ENCODE results near the gene SEC31A.

Gene SEC31A

DNA sequence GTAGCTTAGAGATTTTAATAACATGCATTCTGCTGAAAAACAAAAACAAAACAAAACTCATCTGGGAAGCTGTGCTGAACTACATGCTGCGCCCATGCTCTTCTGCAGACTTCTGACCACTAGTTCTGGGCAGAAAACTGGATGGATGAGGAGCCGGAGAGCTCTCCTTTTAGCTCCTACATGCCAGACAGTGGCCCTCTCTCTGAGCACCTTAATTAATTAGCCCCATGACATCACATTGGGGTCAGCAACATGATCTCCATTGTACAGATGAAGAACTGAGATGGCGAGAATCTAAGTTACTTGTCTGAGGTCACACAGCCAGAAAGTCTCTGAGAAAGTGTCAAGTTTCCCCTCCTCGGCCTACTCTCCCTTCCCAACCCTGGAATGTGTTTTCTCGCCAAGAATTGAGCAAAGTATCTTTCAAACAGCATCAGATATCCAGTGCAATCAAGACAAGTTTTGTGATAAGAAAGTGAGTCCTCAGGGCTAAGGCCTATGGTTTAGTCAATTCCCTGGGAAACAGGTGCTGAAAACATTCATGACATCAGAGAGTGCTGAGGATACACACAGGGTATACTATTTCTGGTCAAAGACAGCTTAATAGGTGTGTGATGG, 113.9 kb downstream of the SEC31A start:
- no peaks in the 10 kb centered on the region for H3K9me3 ChIP-seq (ENCODE audit: control insufficient read depth, insufficient read depth, low read depth, low read length)
- no peaks in the 10 kb centered on the region for H3K36me3 ChIP-seq (ENCODE audit: control insufficient read depth in 2 of 2, insufficient read depth in 1 of 2, low read length in 2 of 2)
- no peak overlapping the region for H3K27ac ChIP-seq (ENCODE audit: extremely low read depth, low read depth, low read length)
- ChIA-PET CTCF (interaction anchor here (1.3 kb wide), 1 partner anchor 16 kb away, joined by 3 read pairs; no protein-coding TSS in a partner anchor), POLR2A (interaction anchor here (0.9 kb wide), 1 partner anchor 403 kb away, joined by 3 read pairs; the partner anchor contains the start of gene HNRNPD)
- no peak overlapping the region for H3K4me3 ChIP-seq (ENCODE audit: low read depth, low read length)
- H3K4me1 ChIP-seq (ENCODE audit: control insufficient read depth, insufficient read depth, low read length): peaks cover 6% of the 10 kb centered on the region
- TF ChIP-seq ZNF664 (tag by site-specific recombination; IDR thresholded peaks at IDR 0.05) (no peak), ZBTB20 (tag by site-specific recombination; IDR thresholded peaks at IDR 0.05) (peak; percentile 77), ZNF560 (tag by site-specific recombination; IDR thresholded peaks at IDR 0.05; ENCODE audit: borderline replicate concordance) (no peak), ZXDB (tag by site-specific recombination; IDR thresholded peaks at IDR 0.05) (peak; percentile 53; the same call in 1 of the 2 replicates), KLF9 (tag by site-specific recombination; IDR thresholded peaks at IDR 0.05; ENCODE audit: low read depth) (no peak), ZFP3 (tag by site-specific recombination; IDR thresholded peaks at IDR 0.05; ENCODE audit: low read depth) (peak; percentile 70; the same call in 1 of the 2 replicates), ZNF670 (tag by site-specific recombination; IDR thresholded peaks at IDR 0.05; ENCODE audit: low read depth) (no peak), KLF8 (tag by site-specific recombination; IDR thresholded peaks at IDR 0.05) (0 out of 2 replicates have a peak, but pooled peaks have one; percentile 33), ZNF391 (tag by site-specific recombination; IDR thresholded peaks at IDR 0.05; ENCODE audit: borderline replicate concordance, low read depth) (no peak), ZNF629 (tag by site-specific recombination; IDR thresholded peaks at IDR 0.05) (peak; percentile 76), ZNF248 (tag by site-specific recombination; IDR thresholded peaks at IDR 0.05) (no peak), ZNF221 (tag by site-specific recombination; IDR thresholded peaks at IDR 0.05; ENCODE audit: borderline replicate concordance) (no peak), ZNF785 (tag by site-specific recombination; IDR thresholded peaks at IDR 0.05) (no peak), ZNF37A (tag by site-specific recombination; IDR thresholded peaks at IDR 0.05) (no peak), SCRT2 (tag by site-specific recombination; IDR thresholded peaks at IDR 0.05) (0 out of 2 replicates have a peak, but pooled peaks have one; percentile 19)
- TF ChIP-seq, protein P1, sequence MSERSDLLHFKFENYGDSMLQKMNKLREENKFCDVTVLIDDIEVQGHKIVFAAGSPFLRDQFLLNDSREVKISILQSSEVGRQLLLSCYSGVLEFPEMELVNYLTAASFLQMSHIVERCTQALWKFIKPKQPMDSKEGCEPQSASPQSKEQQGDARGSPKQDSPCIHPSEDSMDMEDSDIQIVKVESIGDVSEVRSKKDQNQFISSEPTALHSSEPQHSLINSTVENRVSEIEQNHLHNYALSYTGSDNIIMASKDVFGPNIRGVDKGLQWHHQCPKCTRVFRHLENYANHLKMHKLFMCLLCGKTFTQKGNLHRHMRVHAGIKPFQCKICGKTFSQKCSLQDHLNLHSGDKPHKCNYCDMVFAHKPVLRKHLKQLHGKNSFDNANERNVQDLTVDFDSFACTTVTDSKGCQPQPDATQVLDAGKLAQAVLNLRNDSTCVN (tag by site-specific recombination; optimal IDR thresholded peaks at IDR 0.05): no peak
- TF ChIP-seq, protein P2, sequence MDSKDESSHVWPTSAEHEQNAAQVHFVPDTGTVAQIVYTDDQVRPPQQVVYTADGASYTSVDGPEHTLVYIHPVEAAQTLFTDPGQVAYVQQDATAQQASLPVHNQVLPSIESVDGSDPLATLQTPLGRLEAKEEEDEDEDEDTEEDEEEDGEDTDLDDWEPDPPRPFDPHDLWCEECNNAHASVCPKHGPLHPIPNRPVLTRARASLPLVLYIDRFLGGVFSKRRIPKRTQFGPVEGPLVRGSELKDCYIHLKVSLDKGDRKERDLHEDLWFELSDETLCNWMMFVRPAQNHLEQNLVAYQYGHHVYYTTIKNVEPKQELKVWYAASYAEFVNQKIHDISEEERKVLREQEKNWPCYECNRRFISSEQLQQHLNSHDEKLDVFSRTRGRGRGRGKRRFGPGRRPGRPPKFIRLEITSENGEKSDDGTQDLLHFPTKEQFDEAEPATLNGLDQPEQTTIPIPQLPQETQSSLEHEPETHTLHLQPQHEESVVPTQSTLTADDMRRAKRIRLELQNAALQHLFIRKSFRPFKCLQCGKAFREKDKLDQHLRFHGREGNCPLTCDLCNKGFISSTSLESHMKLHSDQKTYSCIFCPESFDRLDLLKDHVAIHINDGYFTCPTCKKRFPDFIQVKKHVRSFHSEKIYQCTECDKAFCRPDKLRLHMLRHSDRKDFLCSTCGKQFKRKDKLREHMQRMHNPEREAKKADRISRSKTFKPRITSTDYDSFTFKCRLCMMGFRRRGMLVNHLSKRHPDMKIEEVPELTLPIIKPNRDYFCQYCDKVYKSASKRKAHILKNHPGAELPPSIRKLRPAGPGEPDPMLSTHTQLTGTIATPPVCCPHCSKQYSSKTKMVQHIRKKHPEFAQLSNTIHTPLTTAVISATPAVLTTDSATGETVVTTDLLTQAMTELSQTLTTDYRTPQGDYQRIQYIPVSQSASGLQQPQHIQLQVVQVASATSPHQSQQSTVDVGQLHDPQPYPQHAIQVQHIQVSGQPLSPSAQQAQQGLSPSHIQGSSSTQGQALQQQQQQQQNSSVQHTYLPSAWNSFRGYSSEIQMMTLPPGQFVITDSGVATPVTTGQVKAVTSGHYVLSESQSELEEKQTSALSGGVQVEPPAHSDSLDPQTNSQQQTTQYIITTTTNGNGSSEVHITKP (tag by site-specific recombination; IDR thresholded peaks at IDR 0.05): peak; percentile 31; the same call in 1 of the 2 replicates
- TF ChIP-seq, protein P3, sequence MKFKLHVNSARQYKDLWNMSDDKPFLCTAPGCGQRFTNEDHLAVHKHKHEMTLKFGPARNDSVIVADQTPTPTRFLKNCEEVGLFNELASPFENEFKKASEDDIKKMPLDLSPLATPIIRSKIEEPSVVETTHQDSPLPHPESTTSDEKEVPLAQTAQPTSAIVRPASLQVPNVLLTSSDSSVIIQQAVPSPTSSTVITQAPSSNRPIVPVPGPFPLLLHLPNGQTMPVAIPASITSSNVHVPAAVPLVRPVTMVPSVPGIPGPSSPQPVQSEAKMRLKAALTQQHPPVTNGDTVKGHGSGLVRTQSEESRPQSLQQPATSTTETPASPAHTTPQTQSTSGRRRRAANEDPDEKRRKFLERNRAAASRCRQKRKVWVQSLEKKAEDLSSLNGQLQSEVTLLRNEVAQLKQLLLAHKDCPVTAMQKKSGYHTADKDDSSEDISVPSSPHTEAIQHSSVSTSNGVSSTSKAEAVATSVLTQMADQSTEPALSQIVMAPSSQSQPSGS (tag by site-specific recombination; IDR thresholded peaks at IDR 0.05; ENCODE audit: low read depth): no peak
- TF ChIP-seq, protein P4, sequence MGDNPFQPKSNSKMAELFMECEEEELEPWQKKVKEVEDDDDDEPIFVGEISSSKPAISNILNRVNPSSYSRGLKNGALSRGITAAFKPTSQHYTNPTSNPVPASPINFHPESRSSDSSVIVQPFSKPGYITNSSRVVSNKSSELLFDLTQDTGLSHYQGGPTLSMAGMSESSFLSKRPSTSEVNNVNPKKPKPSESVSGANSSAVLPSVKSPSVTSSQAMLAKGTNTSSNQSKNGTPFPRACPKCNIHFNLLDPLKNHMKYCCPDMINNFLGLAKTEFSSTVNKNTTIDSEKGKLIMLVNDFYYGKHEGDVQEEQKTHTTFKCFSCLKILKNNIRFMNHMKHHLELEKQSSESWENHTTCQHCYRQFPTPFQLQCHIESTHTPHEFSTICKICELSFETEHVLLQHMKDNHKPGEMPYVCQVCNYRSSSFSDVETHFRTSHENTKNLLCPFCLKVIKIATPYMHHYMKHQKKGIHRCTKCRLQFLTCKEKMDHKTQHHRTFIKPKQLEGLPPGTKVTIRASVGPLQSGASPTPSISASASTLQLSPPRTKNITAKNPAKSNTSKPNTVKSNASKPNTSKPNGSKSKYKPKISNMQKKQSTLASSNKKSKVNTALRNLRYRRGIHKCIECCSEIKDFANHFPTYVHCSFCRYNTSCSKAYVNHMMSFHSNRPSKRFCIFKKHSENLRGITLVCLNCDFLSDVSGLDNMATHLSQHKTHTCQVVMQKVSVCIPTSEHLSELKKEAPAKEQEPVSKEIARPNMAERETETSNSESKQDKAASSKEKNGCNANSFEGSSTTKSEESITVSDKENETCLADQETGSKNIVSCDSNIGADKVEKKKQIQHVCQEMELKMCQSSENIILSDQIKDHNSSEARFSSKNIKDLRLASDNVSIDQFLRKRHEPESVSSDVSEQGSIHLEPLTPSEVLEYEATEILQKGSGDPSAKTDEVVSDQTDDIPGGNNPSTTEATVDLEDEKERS (tag by site-specific recombination; IDR thresholded peaks at IDR 0.05): no peak
- TF ChIP-seq, protein P5, sequence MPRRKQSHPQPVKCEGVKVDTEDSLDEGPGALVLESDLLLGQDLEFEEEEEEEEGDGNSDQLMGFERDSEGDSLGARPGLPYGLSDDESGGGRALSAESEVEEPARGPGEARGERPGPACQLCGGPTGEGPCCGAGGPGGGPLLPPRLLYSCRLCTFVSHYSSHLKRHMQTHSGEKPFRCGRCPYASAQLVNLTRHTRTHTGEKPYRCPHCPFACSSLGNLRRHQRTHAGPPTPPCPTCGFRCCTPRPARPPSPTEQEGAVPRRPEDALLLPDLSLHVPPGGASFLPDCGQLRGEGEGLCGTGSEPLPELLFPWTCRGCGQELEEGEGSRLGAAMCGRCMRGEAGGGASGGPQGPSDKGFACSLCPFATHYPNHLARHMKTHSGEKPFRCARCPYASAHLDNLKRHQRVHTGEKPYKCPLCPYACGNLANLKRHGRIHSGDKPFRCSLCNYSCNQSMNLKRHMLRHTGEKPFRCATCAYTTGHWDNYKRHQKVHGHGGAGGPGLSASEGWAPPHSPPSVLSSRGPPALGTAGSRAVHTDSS (tag by site-specific recombination; IDR thresholded peaks at IDR 0.05): no peak
- TF ChIP-seq, protein P6, sequence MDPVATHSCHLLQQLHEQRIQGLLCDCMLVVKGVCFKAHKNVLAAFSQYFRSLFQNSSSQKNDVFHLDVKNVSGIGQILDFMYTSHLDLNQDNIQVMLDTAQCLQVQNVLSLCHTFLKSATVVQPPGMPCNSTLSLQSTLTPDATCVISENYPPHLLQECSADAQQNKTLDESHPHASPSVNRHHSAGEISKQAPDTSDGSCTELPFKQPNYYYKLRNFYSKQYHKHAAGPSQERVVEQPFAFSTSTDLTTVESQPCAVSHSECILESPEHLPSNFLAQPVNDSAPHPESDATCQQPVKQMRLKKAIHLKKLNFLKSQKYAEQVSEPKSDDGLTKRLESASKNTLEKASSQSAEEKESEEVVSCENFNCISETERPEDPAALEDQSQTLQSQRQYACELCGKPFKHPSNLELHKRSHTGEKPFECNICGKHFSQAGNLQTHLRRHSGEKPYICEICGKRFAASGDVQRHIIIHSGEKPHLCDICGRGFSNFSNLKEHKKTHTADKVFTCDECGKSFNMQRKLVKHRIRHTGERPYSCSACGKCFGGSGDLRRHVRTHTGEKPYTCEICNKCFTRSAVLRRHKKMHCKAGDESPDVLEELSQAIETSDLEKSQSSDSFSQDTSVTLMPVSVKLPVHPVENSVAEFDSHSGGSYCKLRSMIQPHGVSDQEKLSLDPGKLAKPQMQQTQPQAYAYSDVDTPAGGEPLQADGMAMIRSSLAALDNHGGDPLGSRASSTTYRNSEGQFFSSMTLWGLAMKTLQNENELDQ (tag by site-specific recombination; IDR thresholded peaks at IDR 0.05; ENCODE audit: low read depth): no peak
- TF ChIP-seq, protein P7, sequence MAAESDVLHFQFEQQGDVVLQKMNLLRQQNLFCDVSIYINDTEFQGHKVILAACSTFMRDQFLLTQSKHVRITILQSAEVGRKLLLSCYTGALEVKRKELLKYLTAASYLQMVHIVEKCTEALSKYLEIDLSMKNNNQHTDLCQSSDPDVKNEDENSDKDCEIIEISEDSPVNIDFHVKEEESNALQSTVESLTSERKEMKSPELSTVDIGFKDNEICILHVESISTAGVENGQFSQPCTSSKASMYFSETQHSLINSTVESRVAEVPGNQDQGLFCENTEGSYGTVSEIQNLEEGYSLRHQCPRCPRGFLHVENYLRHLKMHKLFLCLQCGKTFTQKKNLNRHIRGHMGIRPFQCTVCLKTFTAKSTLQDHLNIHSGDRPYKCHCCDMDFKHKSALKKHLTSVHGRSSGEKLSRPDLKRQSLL (tag by site-specific recombination; IDR thresholded peaks at IDR 0.05): no peak
